ENCODE data around the gene IRF3.

- TF ChIP-seq, protein P1, sequence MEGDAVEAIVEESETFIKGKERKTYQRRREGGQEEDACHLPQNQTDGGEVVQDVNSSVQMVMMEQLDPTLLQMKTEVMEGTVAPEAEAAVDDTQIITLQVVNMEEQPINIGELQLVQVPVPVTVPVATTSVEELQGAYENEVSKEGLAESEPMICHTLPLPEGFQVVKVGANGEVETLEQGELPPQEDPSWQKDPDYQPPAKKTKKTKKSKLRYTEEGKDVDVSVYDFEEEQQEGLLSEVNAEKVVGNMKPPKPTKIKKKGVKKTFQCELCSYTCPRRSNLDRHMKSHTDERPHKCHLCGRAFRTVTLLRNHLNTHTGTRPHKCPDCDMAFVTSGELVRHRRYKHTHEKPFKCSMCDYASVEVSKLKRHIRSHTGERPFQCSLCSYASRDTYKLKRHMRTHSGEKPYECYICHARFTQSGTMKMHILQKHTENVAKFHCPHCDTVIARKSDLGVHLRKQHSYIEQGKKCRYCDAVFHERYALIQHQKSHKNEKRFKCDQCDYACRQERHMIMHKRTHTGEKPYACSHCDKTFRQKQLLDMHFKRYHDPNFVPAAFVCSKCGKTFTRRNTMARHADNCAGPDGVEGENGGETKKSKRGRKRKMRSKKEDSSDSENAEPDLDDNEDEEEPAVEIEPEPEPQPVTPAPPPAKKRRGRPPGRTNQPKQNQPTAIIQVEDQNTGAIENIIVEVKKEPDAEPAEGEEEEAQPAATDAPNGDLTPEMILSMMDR (IDR thresholded peaks at IDR 0.05): no peak
- no peak for TF ChIP-seq POLR2A (IDR thresholded peaks at IDR 0.05)
Measured at GRCh38 chr19:49614096-49614833, 51.4 kb downstream of the IRF3 start.
